COR-L47 (cell line): ENCODE measurements around the gene ZNF804A.
"Not testable (repeated sequence)": the region's sequence is repeated elsewhere in the genome, so short reads cannot be mapped to it uniquely, and the experiment has no call there.

Experiments
- DNase-seq: peaks from one replicate; lab custom pipeline; 2025; lab: John Stamatoyannopoulos, UW

ZNF804A gene

GRCh38 chr2:184728411-184728810, 130.1 kb downstream of the ZNF804A start:
- DNase-seq, result no peak

DNA sequence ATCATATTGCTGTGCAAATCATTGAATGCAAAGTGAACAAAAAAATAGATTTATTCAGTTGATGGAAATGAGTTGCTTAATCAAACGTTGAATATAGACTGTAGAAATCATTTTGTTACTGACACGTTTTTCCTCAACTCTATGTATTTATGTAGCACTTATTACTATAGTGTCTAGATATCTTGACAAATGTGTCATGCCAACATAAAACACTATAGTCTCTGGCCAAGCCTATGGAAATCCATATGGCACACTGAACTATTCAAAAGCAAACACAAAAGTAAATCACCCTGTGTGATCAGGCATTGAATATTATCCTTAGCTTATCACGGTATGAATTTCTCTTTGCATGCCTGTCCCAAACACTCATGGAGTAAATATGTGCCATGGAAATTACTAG, 131.3 kb downstream of the ZNF804A start:
- no peak for DNase-seq

GRCh38 chr2:184730288-184730687, 132.0 kb downstream of the ZNF804A start:
- DNase-seq, result no peak

- no peak for DNase-seq
Measured at GRCh38 chr2:184734338-184734737, 136.0 kb downstream of the ZNF804A start.

GRCh38 chr2:184735611-184736010, 137.3 kb downstream of the ZNF804A start:
- no peak for DNase-seq

GRCh38 chr2:184743096-184743495, 144.8 kb downstream of the ZNF804A start:
- no peak for DNase-seq

GRCh38 chr2:184756161-184756560, 157.8 kb downstream of the ZNF804A start:
- DNase-seq, result no peak

DNA sequence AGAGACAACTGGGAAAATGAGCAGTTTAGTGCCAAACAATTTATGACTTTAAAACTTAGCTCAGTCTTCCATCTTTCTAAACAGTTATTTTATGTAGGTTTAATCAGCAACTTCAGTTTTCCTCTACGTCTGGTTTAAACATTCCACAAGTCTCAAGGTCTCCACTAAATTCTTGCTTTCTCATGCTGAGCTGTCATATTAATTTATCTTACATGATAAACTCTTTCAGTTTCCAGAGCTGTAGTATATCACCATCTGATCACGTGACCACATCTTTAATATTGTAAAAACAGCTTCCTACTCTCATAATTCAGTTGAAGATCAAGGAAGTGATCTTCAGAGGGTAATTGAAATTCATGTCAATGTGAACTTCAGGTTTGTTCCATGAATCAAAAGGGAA, 158.6 kb downstream of the ZNF804A start:
- no peak for DNase-seq

DNA sequence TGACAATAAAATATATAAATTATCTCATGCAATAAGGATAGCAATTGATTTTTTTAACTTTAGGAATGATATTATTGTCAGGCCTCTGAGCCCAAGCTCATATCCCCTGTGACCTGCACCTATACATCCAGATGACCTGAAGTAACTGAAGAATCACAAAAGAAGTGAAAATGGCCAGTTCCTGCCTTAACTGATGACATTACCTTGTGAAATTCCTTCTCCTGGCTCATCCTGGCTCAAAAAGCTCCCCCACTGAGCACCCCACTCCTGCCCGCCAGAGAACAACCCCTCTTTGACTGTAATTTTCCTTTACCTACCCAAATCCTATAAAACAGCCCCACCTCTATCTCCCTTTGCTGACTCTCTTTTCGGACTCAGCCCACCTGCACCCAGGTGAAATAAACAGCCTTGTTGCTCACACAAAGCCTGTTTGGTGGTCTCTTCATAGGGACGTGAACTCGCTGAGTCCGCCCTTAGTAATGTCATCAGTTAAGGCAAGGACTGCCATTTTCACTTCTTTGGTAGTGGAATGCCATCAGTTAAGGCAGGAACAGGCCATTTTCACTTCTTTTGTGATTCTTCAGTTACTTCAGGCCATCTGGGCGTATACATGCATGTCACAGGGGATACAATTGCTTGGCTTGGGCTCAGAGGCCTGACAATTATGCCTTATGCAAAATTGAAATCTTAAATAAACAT, 161.4 kb downstream of the ZNF804A start:
- DNase-seq, result not testable (repeated sequence)

GRCh38 chr2:184760931-184761330, 162.6 kb downstream of the ZNF804A start:
- DNase-seq, result no peak

DNA sequence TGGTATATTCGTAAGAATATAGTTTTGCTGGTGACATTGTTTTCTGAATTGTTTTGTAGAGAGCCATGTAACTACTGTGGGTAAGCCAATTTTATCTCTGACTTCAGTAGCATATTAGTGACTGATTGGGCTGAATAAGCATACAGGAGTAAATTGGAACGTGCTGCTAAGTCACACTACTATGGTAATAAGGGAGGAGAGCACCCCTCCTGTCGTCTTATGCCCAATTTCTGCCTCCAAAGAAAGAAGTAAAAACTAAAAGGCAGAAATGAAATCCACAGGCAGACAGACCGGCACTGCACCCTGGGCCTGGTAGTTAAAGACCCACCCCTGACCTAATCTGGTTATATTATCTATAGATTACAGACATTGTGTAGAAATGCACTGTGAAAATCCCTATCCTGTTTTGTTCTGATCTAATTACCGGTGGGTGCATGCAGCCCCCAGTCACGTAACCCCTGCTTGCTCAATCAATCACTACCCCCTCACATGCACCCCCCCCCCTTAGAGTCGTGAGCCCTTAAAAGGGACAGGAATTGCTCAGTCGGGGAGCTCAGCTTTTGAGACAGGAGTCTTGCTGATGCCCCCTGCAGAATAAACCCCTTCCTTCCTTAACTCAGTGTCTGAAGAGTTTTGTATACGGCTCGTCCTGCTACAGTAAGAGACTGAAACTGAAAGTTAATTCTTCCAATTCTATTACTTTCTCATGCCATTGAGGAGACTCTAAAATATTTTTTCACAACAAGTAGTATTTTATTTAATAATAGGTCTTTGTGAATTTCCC, 167.0 kb downstream of the ZNF804A start:
- DNase-seq, result no peak

DNA sequence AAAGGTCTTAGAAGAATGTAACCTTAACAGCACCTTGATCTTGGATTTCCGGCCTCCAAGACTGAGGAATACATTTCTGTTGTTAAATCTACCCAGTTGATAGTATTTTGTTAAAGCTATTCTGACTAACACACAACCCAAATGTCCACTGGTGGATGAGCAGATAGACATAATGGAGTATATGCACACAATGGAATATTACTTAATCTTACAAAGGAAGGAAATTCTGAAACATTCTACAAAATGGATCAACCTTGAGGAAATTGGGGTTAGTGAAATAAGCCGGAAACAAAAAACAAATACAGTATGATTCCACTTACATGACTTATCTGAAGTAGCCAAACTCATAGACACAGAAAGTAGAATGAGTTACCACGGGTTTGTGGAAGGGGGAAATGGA, 168.7 kb downstream of the ZNF804A start:
- DNase-seq, result no peak

- no peak for DNase-seq
Measured at GRCh38 chr2:184769023-184769422, 170.7 kb downstream of the ZNF804A start.

DNA sequence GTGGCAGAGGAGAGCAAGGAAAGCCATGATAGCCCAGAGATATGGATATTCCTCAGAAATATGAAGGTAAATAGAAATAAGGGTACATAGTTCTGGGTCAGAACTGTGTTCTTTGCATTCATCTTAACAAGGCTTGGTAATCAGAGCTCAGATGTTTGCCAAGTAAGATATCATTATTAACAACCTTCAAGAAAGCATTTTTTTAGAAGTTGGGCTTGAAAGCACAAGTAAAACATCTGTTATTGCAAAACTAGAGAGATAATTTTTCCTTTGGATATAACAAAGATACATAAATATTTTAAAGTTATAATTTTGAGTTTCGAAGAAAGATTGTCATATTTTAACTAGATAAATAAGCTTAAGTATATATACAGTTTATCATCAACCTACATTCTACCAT, 171.4 kb downstream of the ZNF804A start:
- no peak for DNase-seq

- DNase-seq, result no peak
Measured at GRCh38 chr2:184779777-184780176, 181.4 kb downstream of the ZNF804A start.

DNA sequence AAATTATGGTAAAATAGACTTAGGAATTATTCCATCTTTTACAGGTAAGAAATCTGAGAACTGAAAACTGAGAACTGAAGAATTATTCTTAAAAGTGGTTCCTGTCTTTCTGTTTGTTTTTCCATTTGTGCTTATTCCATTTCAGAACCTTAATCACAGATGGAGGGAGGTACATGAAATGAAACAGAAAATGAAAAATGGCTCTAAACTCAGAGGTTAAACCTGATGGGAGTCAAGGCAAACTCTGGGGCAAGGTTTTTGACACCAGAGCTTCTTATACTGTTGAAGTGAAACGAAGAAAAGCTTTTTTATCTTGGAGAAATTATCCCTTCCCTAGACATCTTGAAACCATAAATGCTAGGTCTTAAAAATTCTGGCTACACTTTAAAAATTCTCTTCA, 182.1 kb downstream of the ZNF804A start:
- no peak for DNase-seq

GRCh38 chr2:184780944-184781343, 182.6 kb downstream of the ZNF804A start:
- no peak for DNase-seq

DNA sequence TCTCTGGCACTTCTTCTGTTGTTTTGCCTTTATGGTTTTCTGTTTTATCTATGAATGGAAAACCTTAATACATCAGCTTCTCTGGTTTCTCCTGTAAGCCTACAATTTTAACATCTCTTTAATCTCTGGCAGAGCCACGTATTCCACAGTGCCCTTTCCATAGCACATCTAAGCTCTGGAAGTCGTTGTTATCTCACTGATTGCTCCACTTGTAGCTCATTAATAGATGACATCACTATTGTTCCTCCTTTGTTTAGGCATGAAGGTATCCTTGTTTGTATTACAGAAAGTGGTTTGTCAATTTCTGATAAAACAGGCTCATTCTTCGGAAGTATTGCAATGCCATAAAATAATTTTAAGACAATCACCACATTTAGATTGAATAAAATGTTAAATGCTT, 185.2 kb downstream of the ZNF804A start:
- DNase-seq, result no peak

GRCh38 chr2:184793176-184793575, 194.8 kb downstream of the ZNF804A start:
- no peak for DNase-seq

- DNase-seq, result no peak
Measured at GRCh38 chr2:184799379-184799778, 201.1 kb downstream of the ZNF804A start.

GRCh38 chr2:184814421-184814820, 216.1 kb downstream of the ZNF804A start:
- peak; percentile 42 for DNase-seq

DNA sequence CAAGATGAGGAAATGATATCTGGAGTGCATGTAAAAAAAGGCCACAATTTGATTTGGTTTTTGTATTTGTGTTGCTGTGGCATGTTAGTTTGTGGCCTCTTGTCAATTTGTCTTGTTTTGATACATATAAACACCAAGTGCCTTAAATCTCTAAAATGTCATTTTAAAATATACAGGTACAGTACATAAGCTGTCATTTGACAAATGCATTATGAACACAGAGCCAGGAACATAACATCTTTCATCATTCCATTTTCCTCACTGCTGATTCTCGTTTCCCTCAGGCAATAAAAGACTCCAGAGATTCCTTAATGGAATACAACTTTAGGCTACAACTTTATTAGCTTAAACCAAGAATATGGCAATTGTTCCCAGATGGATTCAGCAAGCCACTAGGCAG, 217.5 kb downstream of the ZNF804A start:
- no peak for DNase-seq

DNA sequence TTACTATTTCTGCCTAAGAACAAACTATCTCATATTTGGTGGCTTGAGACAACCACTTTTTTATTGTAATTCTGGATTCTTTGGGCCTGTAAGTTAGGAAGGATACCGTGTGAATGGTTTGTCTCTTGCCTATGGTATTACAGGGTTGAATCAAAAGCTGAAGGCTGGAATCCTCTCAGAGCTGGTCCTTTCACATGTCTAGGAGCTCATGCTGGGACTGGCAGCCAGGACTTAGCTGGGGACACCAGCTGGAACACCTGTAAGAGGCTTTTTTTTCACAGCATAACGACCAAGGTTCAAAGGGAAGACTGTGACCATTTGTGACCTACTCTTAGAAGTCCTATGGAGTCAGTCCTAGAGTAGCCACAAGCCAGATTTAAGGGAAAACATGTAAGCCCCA, 226.3 kb downstream of the ZNF804A start:
- no peak for DNase-seq

- DNase-seq, result no peak
Measured at GRCh38 chr2:184830531-184830930, 232.2 kb downstream of the ZNF804A start.
